K562 (cell line): ENCODE results near the gene CHD5. TPM values are rescaled to one million over a fixed set of nuclear protein-coding genes. Genes with fewer than 3 reads are reported as not detected.

Experiments
- ATAC-seq: fragments of 200-7000 bp; cut with Tn5 transposase; 3 replicates; pipeline ENCODE4 v1.9.1; 2020; ENCODE audit warnings: moderate library complexity
- BruUV-seq: library from RNA; stranded (reverse); fragments of 400-500 nt; replicated peaks from 2 replicates; lab custom pipeline; 2021; lab: Mats Ljungman, UMichigan
- CTCF ChIA-PET: fragments of 300-600 bp; formaldehyde crosslinking; extraction: SDS; loops from one replicate; lab custom pipeline; 2021; ENCODE audit warnings: low intra/inter-chr PET ratio; lab: Yijun Ruan, JAX
- POLR2A ChIA-PET: fragments of 300-600, 350-650 bp; sonication (Branson Sonifier 250); formaldehyde crosslinking; extraction: SDS; loops from one replicate; lab custom pipeline; 2021; ENCODE audit warnings: antibody characterized with exemption, inconsistent platforms; lab: Yijun Ruan, JAX
- DNase-seq, 4 experiments: peaks; one replicate each; pipeline versions ENCODE4 v3.0.0 to v3.0.0-alpha.2; 2011 to 2018; ENCODE audit warnings: low spot score in 3 of 4, mixed read lengths in 3 of 4; ENCODE audit errors: extremely low read depth in 1 of 4
- FAIRE-seq: peaks from 2 replicates; lab custom pipeline; 2011; peaks lifted over from hg19 to GRCh38; lab: Jason Lieb, UNC
- H2AFZ ChIP-seq: 2 replicates; pipeline ENCODE4 v1.6.0; 2011; ENCODE audit warnings: low read depth, low read length, control low read depth, inconsistent platforms
- H3K27ac ChIP-seq: fragments of 200-600 bp; 3 replicates; pipeline ENCODE4 v1.8.0; 2011; ENCODE audit warnings: low read depth, mild to moderate bottlenecking, control low read depth, inconsistent platforms, low read length, moderate library complexity, mixed read lengths; ENCODE audit errors: extremely low read depth
- H3K27me3 ChIP-seq, 2 experiments: fragments of 300-600 bp in 1 of 2; 2 replicates in 1 of 2; 3 replicates in 1 of 2; pipeline versions ENCODE4 v1.6.0 to v1.8.0; 2011; ENCODE audit warnings: inconsistent platforms in 2 of 2, low read length in 2 of 2, mild to moderate bottlenecking in 1 of 2, mixed read lengths in 1 of 2, moderate library complexity in 1 of 2; ENCODE audit not compliant: control insufficient read depth in 2 of 2, insufficient read depth in 2 of 2
- H3K36me3 ChIP-seq: fragments of 300-600 bp; 3 replicates; pipeline ENCODE4 v1.8.0; 2011; ENCODE audit warnings: mild to moderate bottlenecking, low read length, inconsistent platforms; ENCODE audit not compliant: control insufficient read depth, insufficient read depth
- H3K4me1 ChIP-seq, 2 experiments: fragments of 200-600 bp in 1 of 2; replicated peaks in 1 of 2; 2 replicates in 1 of 2; 3 replicates in 1 of 2; pipeline versions ENCODE4 v1.5.1 to v1.8.0; 2011; ENCODE audit warnings: inconsistent platforms in 2 of 2, low read length in 2 of 2, mild to moderate bottlenecking in 1 of 2, mixed read lengths in 1 of 2, moderate library complexity in 1 of 2; ENCODE audit not compliant: control insufficient read depth in 2 of 2, insufficient read depth in 2 of 2
- H3K4me2 ChIP-seq: 2 replicates; pipeline ENCODE4 v1.6.1; 2011; ENCODE audit warnings: low read length, control low read depth, inconsistent platforms, mixed read lengths; ENCODE audit not compliant: insufficient read depth
- H3K4me3 ChIP-seq: fragments of 200-600 bp; sonication (generic), shearing (Covaris generic); 2 replicates; pipeline ENCODE4 v1.5.1; 2016; ENCODE audit warnings: control low read depth, inconsistent platforms
- H3K79me2 ChIP-seq: fragments of 200-600 bp; 3 replicates; pipeline ENCODE4 v1.8.0; 2011; ENCODE audit warnings: low read length, inconsistent platforms; ENCODE audit not compliant: control insufficient read depth, insufficient read depth
- H3K9ac ChIP-seq, 2 experiments: 2 replicates each; pipeline versions ENCODE4 v1.6.0 to v1.6.1; 2011; ENCODE audit warnings: low read depth in 2 of 2, low read length in 2 of 2, control low read depth in 1 of 2, inconsistent platforms in 1 of 2, mild to moderate bottlenecking in 1 of 2, mixed read lengths in 1 of 2; ENCODE audit not compliant: insufficient read depth in 1 of 2
- H3K9me1 ChIP-seq: one replicate; pipeline ENCODE4 v1.6.0; 2011; ENCODE audit warnings: inconsistent platforms, mild to moderate bottlenecking, low read length, moderate library complexity; ENCODE audit not compliant: control insufficient read depth, insufficient read depth
- H3K9me3 ChIP-seq: replicated peaks from 2 replicates; pipeline ENCODE4 v1.5.1; 2011; ENCODE audit warnings: low read depth, low read length, inconsistent platforms; ENCODE audit not compliant: control insufficient read depth, insufficient read depth
- H4K20me1 ChIP-seq: replicated peaks from 2 replicates; pipeline ENCODE4 v1.6.1; 2011; ENCODE audit warnings: low read length, inconsistent platforms, mixed read lengths; ENCODE audit not compliant: control insufficient read depth, insufficient read depth
- EP400 ChIP-seq: fragments of 450-650 bp; IDR thresholded peaks from 2 replicates; pipeline ENCODE4 v1.6.1; 2017; ENCODE audit warnings: antibody characterized with exemption, mild to moderate bottlenecking, moderate library complexity
- ESRRB ChIP-seq: fragments of 250-450 bp; sonication (Bioruptor Pico); IDR thresholded peaks from 2 replicates; pipeline ENCODE4 v1.5.0; 2020; ENCODE audit warnings: mild to moderate bottlenecking, moderate library complexity, borderline replicate concordance
- RBM25 ChIP-seq: fragments of 200-400 bp; formaldehyde crosslinking; IDR thresholded peaks from 2 replicates; pipeline ENCODE4 v1.6.1; 2018; ENCODE audit warnings: low read length, low read depth, moderate library complexity; ENCODE audit not compliant: severe bottlenecking
- SMAD1 ChIP-seq: fragments of 150-350 bp; IDR thresholded peaks from 2 replicates; pipeline ENCODE4 v1.6.1; 2014; ENCODE audit warnings: low read length, low read depth; ENCODE audit not compliant: partially characterized antibody
- SMC3 ChIP-seq: conservative IDR thresholded peaks from 2 replicates; pipeline ENCODE4 v1.6.1; 2011; ENCODE audit warnings: low read depth, low read length, improper control_type of control experiment; ENCODE audit not compliant: insufficient read depth
- WHSC1 ChIP-seq: IDR thresholded peaks from one replicate; pipeline ENCODE4 v1.6.1; 2012; ENCODE audit warnings: low read length, control low read depth, inconsistent platforms
- WGBS: fragments of 100-300 bp; shearing (Covaris generic); methylation state at CpG from one replicate; pipeline ENCODE4 v1.1.6; 2016; ENCODE audit warnings: low coverage, mixed read lengths; ENCODE audit not compliant: insufficient coverage; ENCODE audit errors: missing lambda C conversion rate; 5-methylcytosine and 5-hydroxymethylcytosine counted together
- in situ Hi-C: fragments of 300-500 bp; cut with MboI; formaldehyde crosslinking; loops from 4 replicates; pipeline ENCODE4 v1.15.0; 2018; ENCODE audit warnings: inconsistent platforms, mixed read lengths
- intact Hi-C: fragments of 100-400 bp; cut with micrococcal nuclease; formaldehyde crosslinking; loops from 2 replicates; pipeline ENCODE4 v1.14.2; 2022
- polyA plus RNA-seq, 8 experiments: library from polyadenylated mRNA; depleted of rRNA in 4 of 8; stranded (reverse) in 5 of 8; unstranded in 3 of 8; fragments of >200 nt; fragmentation: Nextera tagmentation in 2 of 8; fragmentation: Illumina TruSeq in 1 of 8; extraction: Ambion mirVana in 2 of 8; extraction: Trizol in 1 of 8; gene quantifications; 2 replicates each; pipeline versions ENCODE4 v1.2.1 to v1.2.3, GENCODE V29; 2011 to 2014; ENCODE audit warnings: inconsistent platforms in 1 of 8, missing spikeins in 1 of 8
- total RNA-seq, 7 experiments: library from RNA; depleted of rRNA in 6 of 7; stranded (reverse); fragments of >200 nt in 6 of 7; fragmentation: Illumina TruSeq in 2 of 7; extraction: Trizol in 2 of 7; gene quantifications; 2 replicates each; pipeline versions ENCODE4 v1.2.1 to v1.2.3, GENCODE V29; 2011 to 2021; ENCODE audit warnings: low replicate concordance in 1 of 7
- TF ChIP-seq, protein P1 (sequence below): sonication (generic); formaldehyde crosslinking; IDR thresholded peaks from 2 replicates; pipeline ENCODE4 v1.5.0; 2020; ENCODE audit warnings: missing genetic modification reagents

CHD5 gene
- total and polyA plus RNA-seq, 9 of the 15 experiments (the other 6 are each of a cell fraction or from before 2014, with no cell fraction given), result 0.03 to 0.52 (median 0.11) TPM; not detected in 2

- intact Hi-C loops, result no loop called here
- WGBS, result 26% methylated on average over 16 of the region's 18 CpGs
- Histone ChIP-seq H3K9ac (no peak overlapping the region), H4K20me1 (no peaks in the 10 kb centered on the region), H3K79me2 (no peaks in the 10 kb centered on the region), H2AFZ (no peak overlapping the region), H3K4me2 (no peak overlapping the region), H3K36me3 (no peaks in the 10 kb centered on the region)
- no peak for DNase-seq
- in situ Hi-C loops, result no loop called here
- CTCF ChIA-PET, result interaction anchor here (0.6 kb wide), 1 partner anchor 279 kb away, joined by 6 read pairs; no protein-coding TSS in a partner anchor
- BruUV-seq, result no TSS peak
- no peak for TF ChIP-seq SMC3
- TF ChIP-seq WHSC1, result no peak
- TF ChIP-seq EP400, result no peak
- no peak for TF ChIP-seq RBM25
- TF ChIP-seq, protein P1, sequence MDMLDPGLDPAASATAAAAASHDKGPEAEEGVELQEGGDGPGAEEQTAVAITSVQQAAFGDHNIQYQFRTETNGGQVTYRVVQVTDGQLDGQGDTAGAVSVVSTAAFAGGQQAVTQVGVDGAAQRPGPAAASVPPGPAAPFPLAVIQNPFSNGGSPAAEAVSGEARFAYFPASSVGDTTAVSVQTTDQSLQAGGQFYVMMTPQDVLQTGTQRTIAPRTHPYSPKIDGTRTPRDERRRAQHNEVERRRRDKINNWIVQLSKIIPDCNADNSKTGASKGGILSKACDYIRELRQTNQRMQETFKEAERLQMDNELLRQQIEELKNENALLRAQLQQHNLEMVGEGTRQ (CRISPR knock-in tag), result no peak
- TF ChIP-seq ESRRB (CRISPR knock-in tag), result no peak
- TF ChIP-seq SMAD1, result no peak
- TF ChIP-seq, all 486 proteins: peak for 0
- Histone ChIP-seq H3K4me3 (no peak overlapping the region), H3K4me1 (peaks cover 0 to 23% of the 10 kb centered on the region in 2 experiments; a peak in 1 of 5 replicates), H3K27me3 (peaks cover 17 to 36% of the 10 kb centered on the region in 2 experiments; a peak in 4 of 5 replicates), H3K9me3 (no peaks in the 10 kb centered on the region), H3K27ac (no peak overlapping the region), H3K9me1 (no peaks in the 10 kb centered on the region)
- ATAC-seq (no peak; the same call in 2 of the 3 replicates), FAIRE-seq (no peak)
- POLR2A ChIA-PET, result interaction anchor here (1.0 kb wide), 1 partner anchor 9 kb away, joined by 3 read pairs; no protein-coding TSS in a partner anchor
Observed at GRCh38 chr1:6121021-6121421, 59.1 kb downstream of the CHD5 start.
